GM19238 (cell line): ENCODE measurements around the gene CTAGE6.
"Not testable (repeated sequence)": the region's sequence is repeated elsewhere in the genome, so short reads cannot be mapped to it uniquely, and the experiment has no call there.

ENCODE experiments used
- DNase-seq: peaks from one replicate; pipeline ENCODE4 v3.0.0; 2011; ENCODE audit warnings: low spot score; ENCODE audit not compliant: insufficient read length

Gene CTAGE6, protein sequence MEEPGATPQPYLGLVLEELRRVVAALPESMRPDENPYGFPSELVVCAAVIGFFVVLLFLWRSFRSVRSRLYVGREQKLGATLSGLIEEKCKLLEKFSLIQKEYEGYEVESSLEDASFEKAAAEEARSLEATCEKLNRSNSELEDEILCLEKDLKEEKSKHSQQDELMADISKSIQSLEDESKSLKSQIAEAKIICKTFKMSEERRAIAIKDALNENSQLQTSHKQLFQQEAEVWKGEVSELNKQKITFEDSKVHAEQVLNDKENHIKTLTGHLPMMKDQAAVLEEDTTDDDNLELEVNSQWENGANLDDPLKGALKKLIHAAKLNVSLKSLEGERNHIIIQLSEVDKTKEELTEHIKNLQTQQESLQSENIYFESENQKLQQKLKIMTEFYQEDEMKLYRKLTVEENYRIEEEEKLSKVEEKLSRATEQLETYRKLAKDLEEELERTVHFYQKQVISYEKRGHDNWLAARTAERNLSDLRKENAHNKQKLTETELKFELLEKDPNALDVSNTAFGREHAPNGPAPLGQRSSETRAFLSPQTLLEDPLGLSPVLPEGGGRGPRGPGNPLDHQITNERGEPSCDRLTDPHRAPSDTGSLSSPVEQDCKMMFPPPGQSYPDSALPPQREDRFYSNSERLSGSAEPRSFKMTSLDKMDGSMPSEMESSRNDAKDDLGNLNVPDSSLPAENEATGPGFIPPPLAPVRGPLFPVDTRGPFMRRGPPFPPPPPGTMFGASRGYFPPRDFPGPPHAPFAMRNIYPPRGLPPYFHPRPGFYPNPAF

DNA sequence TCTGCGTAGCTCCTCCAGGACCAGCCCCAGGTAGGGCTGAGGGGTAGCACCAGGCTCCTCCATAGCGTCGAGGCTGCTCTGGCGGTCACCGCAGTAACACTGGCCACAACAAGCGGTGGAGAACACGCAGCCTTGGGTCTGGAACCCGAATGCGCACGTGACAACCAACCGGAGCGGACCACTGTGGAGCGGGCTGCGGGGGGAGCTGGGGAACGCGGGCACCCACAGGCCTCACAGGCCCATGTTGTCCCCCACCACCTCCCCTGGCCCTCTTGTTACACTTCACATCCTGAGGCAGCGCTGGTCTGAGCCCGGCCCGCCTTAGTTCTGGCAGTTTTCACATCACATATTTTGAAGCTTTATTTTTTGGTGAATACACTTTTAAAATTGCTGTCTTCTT, at the start of gene CTAGE6:
Gene CTAGE6 (minus strand): TSS at position 101 of the 400 bp plus-strand sequence. CDS start 38 bp downstream, at position 63.
- DNase-seq = not testable (repeated sequence)

DNA sequence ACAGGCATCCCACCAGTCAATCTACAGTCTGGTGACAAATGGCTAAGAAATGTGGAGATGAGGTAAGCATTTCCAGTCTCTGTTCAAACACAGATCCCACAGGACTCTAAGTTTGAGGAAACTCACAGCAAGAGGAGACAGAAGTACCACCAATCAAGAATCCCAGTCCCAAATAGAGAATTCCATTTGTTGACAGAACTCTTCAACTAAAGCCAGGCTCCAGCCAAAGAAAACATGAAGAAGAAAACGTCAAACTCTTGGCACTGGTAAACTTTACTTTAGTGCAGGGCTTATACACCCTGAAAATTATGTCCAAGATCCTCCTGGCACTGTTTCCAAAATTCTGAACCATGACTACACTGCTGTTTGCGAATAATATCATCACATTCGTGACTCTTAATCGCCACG, 49.2 kb upstream of the CTAGE6 start:
- DNase-seq = not testable (repeated sequence)

DNA sequence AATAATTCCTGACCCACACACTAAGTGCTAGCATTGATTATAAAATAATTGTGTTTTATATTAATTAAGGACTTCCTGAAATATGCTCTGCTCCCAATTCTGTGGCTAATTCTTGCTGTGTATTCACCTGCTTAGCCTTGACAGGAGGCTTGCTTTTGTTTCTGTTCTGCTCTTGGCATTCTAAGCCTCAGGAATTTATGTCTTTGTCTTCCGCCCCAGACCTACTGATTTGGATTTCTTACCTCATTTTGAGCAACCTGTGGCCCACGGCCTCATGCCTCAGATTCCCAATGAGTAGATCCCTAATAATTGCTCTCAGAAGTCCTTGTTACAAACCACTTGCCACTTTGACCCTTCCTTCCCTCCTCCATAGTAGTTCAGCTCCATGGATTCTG, 40.4 kb upstream of the CTAGE6 start:
- not testable (repeated sequence) for DNase-seq

DNA sequence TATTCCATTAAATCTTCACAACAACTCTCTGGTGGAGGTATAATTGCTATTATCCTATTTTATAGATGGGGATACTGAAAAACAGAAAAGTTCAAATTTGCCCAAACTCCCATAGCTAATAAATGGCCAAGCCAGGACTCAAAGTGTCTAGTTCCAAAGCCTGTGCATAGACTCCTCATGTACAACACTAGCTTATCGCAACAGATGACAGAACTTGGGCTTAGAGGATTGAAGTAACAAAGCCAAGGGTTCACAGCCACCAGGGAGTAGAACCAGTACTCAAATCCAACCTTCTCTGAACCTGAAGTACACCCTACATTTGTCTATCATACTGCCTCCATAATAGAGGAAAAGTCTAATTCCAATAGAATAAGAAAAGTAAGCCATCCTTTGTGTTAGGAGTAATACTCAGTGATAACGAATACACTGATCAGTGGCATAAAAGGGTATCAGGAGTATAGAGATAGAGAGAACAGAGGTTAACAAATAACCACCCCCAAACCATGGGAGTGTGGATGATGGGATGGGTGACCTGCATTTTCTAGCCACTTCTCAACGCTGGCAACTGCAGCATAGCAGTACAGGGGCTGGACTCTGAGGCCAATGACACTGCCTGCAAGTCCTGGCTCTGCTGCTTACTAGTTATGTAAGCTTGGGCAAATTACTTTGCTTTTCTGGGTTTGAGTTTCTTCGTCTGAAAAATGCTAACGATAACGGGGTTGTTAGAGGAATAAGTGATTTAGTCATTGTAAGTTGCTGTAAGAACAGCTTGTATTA, 39.8 kb upstream of the CTAGE6 start:
- not testable (repeated sequence) for DNase-seq

DNA sequence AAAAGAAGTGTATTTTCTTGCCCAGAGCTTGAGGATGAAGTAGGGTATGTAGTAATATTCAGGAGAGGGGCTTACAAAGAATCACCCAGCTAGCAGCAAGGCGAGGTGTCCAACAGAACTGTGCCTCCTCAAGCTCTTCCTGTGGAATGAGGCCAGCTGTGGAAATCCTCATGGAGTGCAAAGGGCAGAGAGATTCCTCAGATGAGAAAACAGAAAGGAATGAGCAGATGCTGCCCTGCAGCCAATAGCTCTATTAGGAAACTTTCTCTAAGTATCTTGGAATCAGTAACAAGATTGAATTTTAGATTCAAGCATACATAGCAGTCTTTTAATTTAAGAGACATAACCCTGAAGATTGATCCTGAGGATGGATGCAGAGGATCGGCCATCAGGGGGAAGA, 38.2 kb upstream of the CTAGE6 start:
- DNase-seq = not testable (repeated sequence)

DNA sequence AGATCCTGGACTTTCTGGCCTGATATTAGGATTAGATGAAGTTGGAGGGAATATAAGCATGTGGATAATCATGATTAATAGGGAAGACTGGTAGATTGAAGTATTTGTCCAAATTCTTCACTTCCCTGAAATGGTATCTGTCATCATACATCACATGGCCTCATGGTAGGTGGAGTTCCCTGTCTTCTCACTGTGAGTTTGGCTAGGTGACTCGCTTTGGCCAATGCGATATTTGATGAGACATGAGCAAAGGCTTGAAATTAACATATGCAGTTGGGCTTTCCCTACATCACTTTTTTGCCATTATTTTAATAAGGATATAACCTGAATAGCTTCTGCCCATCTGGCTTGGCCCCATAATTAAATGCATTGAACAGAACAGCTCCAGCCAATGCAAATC, 35.1 kb upstream of the CTAGE6 start:
- DNase-seq = not testable (repeated sequence)

DNA sequence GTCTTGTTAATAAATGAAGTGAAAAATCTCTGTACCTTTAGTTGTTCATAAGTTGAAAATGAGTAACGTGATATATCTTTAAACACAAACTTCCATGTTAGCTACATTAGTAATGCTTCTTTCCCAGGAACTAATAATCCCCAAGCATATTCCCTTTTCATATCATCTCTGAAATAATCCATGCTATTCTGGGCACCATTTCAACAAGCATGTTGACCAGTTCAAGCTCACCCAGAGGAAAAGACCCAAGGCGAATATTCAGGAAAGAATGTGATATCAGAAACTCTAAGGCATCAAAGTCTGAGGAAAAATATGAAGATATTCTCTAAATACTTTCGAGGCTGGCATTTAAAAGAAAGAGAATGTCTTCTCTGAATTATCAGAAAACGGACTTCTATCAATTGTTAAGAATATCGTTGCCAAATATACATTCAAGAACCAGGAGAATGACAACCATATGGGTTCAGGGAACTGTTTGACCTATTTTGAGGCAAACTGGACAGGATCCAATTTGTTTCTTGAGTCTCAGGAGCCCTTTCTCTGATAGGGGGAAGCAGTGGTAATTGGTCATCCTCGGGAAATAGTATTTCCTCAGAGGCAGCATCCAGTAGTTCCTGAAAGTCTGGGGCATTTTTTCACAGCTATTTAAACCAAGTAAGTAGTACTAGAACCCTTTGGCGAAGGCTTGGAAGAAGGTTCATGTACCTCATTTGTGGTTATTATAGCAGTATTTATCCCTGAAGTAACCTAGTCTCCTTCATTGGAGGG, 28.1 kb upstream of the CTAGE6 start:
- not testable (repeated sequence) for DNase-seq

DNA sequence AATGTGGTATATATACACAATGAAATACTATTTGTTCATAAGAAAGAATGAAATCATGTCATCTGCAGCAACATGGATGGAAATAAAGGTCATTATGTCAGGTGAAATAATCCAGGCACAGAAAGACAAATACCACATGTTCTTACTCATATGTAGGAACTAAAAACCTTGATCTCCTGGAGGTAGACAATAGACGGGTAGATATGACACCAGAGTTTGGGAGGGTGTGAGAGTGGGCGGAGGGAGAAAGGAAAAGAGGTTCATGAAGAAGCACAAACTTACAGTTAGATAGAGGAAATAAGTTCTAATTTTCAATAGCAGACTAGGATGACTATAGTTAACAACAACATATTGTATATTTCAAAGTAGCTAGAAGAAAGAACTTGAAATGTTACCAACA, 22.1 kb upstream of the CTAGE6 start:
- not testable (repeated sequence) for DNase-seq

DNA sequence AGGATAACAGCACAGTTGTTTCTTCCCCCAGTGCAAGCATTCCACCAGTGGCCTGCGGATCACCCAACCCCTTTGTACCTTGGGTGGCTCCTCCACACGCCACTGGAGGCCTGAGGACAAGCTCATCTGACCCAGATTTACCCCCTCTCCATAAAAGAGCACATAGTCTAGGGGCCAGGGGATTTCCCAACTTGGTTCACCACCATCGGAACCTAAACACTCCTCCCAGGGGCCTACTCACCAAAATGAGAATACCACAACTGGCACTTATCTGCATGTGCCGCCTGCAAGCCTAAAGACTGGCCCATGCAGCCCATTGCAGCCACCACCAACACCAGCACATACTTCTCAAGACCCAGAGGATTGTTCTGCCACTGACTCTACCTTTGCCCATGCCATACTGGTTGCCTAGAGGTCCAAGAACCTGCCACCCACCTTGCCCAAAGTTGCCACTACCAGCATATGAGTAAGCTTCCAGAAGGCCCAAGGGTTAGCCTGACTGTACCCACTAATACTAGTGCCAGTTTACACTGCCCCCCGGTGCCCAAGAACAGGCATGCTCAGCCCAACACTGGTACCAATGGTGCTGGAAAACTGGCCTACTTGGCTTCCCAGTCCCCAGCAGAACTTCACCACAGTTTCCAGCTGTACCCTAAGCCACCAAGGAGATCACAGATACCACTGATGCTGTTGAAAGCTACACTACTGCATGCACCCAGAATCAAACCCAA, 15.4 kb upstream of the CTAGE6 start:
- DNase-seq = not testable (repeated sequence)

DNA sequence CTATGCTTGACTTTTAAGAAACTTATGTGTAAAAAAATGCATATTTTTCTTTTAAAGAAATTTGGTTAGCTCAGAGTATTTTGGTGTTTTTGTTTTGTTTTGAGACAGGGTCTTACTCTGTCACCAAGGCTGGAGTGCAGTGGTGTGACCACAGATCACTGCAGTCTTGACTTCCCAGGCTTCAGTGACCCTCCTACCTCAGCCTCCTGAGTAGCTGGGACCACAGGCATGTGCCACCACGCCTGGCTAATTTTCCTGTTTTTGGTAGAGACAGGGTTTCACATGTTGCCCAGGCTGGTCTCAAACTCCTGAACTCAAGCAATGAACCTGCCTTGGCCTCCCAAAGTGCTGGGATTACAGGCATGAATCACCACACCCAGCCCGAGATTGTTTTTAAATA, 10.0 kb upstream of the CTAGE6 start:
- DNase-seq = not testable (repeated sequence)

DNA sequence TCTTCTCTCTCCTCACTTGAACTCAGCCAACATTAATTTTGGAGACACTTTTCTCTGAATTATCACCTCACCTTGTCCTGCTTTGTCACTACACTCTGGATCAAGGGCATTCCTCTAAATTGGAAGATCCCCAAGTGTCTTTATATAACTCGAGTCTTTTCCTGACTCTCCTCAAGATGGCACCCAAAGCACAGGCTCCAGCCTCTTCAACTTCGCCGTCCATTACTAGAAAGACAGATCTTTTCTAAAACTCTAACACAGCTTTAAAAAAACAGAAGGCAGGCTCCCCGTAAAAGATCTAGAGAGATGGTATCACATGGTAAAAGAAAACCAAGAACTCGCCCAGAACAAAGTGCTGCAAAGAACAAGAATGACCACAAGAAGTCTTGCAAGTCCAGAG, 8.2 kb upstream of the CTAGE6 start:
- DNase-seq = not testable (repeated sequence)

DNA sequence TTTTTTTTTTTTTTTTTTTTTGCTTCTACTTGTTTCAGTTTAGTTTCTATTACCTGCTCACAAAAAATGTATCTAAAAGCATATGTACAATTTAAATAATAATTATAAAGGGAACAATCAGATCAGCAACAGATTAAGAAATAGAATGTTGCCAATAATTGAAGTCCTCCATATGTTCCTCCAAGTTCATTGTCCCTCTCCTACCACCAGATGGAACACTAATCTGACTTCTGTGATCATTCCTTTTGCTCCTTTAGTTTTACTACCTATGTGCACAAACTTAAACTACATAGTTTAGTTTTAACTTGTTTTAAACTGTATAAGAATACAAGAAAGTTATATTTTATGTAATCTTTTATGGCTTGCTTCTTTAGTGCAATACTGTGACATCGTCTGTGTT, 5.6 kb upstream of the CTAGE6 start:
- not testable (repeated sequence) for DNase-seq

DNA sequence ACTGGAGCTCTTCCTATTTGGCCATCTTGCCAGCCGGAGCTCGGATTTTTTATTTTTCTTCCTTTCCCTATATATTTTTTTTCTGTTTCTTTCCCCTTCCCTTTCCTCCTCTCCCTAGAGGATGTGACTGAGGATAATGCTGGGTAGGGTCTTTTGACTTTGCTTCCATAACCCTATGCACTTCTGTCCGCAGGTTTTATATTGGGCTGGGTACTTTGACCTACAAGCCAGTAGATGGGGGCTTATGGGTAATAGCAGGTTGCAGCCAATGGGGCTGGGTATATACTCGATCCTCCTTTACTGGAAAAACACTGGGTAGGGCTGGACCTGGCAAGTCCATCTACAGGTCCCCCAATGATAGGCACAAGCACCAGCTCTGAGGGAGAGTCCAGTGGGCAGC, 12.2 kb downstream of the CTAGE6 start:
- not testable (repeated sequence) for DNase-seq

DNA sequence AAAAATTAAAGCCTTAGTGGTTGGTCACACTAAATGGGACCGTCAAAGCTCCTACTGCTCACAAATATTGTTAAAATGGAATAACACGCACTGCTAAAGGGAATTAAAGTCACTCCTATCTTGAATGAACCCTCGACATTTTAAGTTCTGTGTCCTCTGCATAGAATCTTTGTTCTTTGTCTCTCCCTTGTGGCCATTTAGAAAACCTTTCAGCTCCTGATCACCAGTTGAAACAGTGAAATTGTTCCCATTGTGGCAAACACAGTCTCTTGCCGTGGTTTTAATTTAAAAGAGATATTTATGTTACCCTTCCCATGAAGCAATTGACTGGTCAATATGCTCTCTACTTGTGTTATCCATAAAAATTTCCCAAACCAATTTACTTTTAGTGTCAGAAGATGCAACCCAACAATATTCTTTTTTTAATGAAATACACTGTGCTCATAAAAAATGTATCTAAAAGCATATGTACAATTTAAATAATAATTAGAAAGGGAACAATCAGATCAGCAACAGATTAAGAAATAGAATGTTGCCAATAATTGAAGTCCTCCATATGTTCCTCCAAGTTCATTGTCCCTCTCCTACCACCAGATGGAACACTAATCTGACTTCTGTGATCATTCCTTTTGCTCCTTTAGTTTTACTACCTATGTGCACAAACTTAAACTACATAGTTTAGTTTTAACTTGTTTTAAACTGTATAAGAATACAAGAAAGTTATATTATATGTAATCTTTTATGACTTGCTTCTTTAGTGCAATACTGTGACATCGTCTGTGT, 20.3 kb downstream of the CTAGE6 start:
- DNase-seq = peak; percentile 10

DNA sequence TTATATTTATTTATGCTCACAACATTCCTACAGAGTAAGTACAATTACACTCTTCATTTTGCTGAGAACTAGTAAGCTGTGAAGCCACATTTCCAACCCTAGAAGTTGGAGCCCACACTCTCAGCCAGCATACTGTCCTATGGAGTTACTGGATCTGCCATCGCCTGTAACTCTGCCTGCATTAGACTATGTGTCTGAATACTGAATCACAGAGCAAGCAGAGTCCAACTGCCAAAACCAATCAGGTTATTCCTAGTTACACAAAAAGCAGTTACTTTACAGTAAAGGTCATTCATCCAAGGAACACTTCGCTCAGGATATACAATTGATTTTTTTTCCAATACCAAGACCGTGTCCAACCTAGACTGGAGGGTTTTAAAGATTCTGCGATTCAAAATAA, 21.5 kb downstream of the CTAGE6 start:
- DNase-seq = no peak

DNA sequence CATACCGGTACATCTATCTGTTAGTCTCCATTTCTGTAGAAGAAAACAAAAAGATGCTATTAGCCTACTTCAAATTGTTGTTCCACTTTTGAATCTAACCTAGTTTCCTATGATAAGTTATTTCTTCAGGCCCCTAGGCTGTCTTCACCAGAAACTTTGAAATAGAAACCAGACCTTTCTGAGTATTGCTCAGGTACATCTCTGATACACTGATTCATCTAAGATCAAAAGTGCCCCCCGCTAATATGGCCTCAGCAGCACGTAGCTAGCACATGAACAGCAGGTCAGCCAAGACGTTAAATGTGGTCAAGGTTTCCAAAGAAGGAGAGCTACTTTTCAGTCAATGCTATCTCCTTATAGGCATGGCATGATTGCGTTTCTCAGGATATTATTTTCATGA, 23.6 kb downstream of the CTAGE6 start:
- no peak for DNase-seq

DNA sequence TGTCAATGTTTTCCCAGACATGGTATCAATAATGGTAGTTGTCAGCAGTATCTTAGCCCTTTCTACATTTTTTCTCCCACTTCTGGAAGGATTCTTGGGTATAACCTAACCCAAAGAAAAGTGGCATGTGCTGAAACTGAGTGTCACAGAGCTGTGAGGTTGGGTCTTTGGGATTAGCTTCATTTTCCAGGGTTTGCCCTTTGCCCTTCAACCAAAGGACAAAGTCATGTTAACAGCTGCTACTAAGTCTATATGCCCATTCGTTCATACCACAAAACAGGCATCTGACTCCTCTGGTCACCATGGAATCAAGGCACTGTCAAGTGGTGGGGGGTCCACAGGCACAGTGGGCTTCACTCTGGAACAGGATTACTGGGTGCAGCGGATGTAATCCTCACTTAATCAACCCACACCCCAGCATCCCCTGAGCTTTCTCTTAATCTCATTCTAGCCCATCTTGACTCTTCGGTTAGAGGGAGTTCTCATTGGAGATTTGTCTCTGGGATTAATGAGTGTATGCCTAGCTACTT, 29.1 kb downstream of the CTAGE6 start:
- no peak for DNase-seq

DNA sequence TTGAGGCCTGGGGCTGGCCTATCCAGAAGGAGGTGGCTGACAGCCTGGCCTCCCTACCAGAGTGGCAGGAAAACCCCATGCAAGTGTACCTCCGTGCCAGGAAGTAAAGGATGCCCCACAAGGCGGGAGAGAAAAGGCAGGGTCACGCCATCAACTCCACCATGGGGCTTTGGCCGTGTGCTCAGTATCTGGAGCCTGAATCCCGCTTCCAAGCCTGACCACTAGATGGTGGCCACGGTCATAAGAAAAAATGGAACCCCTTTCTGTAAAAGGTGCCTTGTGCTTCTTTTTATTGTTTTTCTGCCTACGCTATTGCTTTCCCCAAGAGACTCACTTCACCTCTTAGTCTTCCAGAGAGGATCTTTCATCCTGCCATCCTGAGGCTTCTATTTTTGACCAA, 29.9 kb downstream of the CTAGE6 start:
- not testable (repeated sequence) for DNase-seq

DNA sequence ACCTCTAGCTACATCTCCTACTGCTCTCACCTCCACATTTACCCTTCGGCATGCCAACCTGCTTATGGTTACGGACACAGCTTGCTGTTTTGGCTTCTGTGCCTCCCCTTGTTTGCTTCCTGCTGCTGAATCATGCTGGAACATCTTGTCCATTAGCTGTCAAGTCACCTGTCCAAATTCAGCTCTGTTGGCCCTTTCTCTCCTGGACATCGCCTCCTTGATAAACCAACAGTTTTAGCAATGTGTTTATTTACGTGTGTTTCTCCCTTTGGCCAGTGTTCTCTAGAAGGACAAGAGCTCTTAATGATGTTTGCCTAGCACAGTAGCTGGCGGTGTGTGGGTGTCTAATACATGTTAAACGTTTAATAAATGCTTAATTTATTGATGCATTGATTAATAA, 31.4 kb downstream of the CTAGE6 start:
- not testable (repeated sequence) for DNase-seq
